ENCODE results near the gene TXNIP. TPM values are rescaled to one million over a fixed set of nuclear protein-coding genes. Genes with fewer than 3 reads are reported as not detected.
A peak's percentile ranks its signal among the peaks of the same experiment; 100 is the strongest.

The TXNIP gene
- total RNA-seq, 1 experiment from 2014 or later = 23.2 TPM

GRCh38 chr1:146035048-146035423 is 38.7 kb upstream of the TXNIP start:
- no peak overlapping the region for H2BK5ac ChIP-seq (ENCODE audit: insufficient read length, low read length)
- H3K79me2 ChIP-seq (ENCODE audit: insufficient read depth, low read length) = no peaks in the 10 kb centered on the region
- H2BK20ac ChIP-seq (ENCODE audit: low read depth, low read length, poor library complexity, severe bottlenecking) = no peak overlapping the region

More at GRCh38 chr1:146035048-146035423, 38.7 kb upstream of the TXNIP start:
- WGBS (ENCODE audit: extremely low coverage, insufficient read length, low lambda C conversion rate) = no CpG with 5 or more reads among the region's 6 CpGs
- Histone ChIP-seq H2BK120ac (ENCODE audit: low read depth, low read length, poor library complexity, severe bottlenecking) (no peak overlapping the region), H3T11ph (ENCODE audit: low read length) (no peak overlapping the region), H2BK15ac (ENCODE audit: low read depth, low read length) (no peak overlapping the region), H2BK12ac (ENCODE audit: insufficient read length, low read depth, low read length) (no peak overlapping the region), H2AFZ (ENCODE audit: low read length) (peak overlapping the region; percentile 2), H3K27ac (ENCODE audit: insufficient read length, low read depth, low read length) (no peak overlapping the region), H4K8ac (replicated peaks; ENCODE audit: insufficient read length, low read depth, low read length) (no peak overlapping the region), H3K9ac (ENCODE audit: extremely low read depth, insufficient read length, low read length) (peak overlapping the region; percentile 41), H3K27me3 (ENCODE audit: insufficient read depth, low read length) (no peaks in the 10 kb centered on the region), H3K9me3 (ENCODE audit: control insufficient read depth, low read depth, low read length) (no peaks in the 10 kb centered on the region), H2AK5ac (ENCODE audit: insufficient read length, low read length) (no peak overlapping the region), H3K4me1 (ENCODE audit: insufficient read depth, low read length) (no peaks in the 10 kb centered on the region), H3K56ac (ENCODE audit: insufficient read length, low read depth, low read length) (no peak overlapping the region), H3K18ac (ENCODE audit: insufficient read length, low read depth, low read length) (peak overlapping the region; percentile 11), H4K20me1 (ENCODE audit: control insufficient read depth, insufficient read depth, insufficient read length) (no peaks in the 10 kb centered on the region), H3K4ac (ENCODE audit: low read depth, low read length) (no peak overlapping the region), H3K79me1 (ENCODE audit: insufficient read depth, low read depth, low read length, poor library complexity, severe bottlenecking) (no peaks in the 10 kb centered on the region), H3K14ac (ENCODE audit: insufficient read depth, low read length) (no peak overlapping the region), H3K23me2 (ENCODE audit: insufficient read length, low read depth, low read length, poor library complexity, severe bottlenecking) (peaks cover 6% of the 10 kb centered on the region), H3K23ac (ENCODE audit: insufficient read length, low read depth, low read length) (no peak overlapping the region), H3K4me2 (ENCODE audit: insufficient read depth, insufficient read length, low read length) (peak overlapping the region; percentile 67), H4K91ac (ENCODE audit: insufficient read length, low read depth, low read length) (no peak overlapping the region), H4K5ac (ENCODE audit: insufficient read length, low read depth, low read length) (no peak overlapping the region)
- H3K27ac Mint-ChIP-seq = peak overlapping the region in 1 of 3 experiments; percentile 46; a peak in 1 of 7 replicates
- peaks cover 8% of the 10 kb centered on the region for H3K27me3 Mint-ChIP-seq (ENCODE audit: low read depth)
- TF ChIP-seq CTCF (conservative IDR thresholded peaks at IDR 0.05) = no peak
- peaks cover 13 to 15% of the 10 kb centered on the region in 2 experiments for H3K4me1 Mint-ChIP-seq
- H3K36me3 Mint-ChIP-seq (ENCODE audit: insufficient read depth in 1 of 3, low read depth in 3 of 3) = no peaks in the 10 kb centered on the region; a peak in 1 of 7 replicates
- no peak for DNase-seq
- H3K4me3 Mint-ChIP-seq = peak overlapping the region; percentile 99 to 100
- H3K9me3 Mint-ChIP-seq = peaks cover 3 to 8% of the 10 kb centered on the region in 2 experiments; a peak in 2 of 5 replicates

Data from H9 (cell line).